ENCODE measurements around the gene TRAF3IP3. TPM values are rescaled to one million over a fixed set of nuclear protein-coding genes. Genes with fewer than 3 reads are reported as not detected.

Gene TRAF3IP3
- polyA plus RNA-seq, 1 of the 3 experiments (the other 2 are of a cell fraction): 0.31 TPM

DNA sequence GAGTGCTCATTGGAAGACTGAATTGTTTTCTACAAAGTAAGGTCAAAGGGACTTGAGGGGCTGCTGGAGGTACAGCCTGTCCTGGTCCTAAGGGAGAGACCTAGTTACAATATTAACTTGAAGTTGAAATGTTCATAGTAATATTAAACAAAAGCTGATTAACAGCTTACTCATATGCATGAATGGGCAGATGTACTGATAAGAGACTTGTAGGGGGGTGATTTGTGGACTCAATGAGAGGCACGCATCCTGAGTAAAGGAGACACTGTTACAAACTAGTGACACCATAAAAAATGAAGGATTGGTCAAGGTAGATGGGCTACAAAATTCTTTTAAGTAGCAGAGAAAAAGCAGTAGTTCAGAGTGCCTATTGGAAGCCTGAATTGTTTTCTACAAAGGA is 48.5 kb upstream of the TRAF3IP3 start:
- Histone ChIP-seq H3K9me3 (no peaks in the 10 kb centered on the region), H3K27me3 (ENCODE audit: insufficient read depth) (no peaks in the 10 kb centered on the region), H3F3A (replicated peaks; ENCODE audit: insufficient read depth) (peaks cover 8% of the 10 kb centered on the region), H4K20me1 (ENCODE audit: insufficient read depth) (no peaks in the 10 kb centered on the region), H3K36me3 (replicated peaks in 1 of 2; ENCODE audit: control insufficient read depth in 1 of 2, insufficient read depth in 2 of 2, low read length in 1 of 2) (no peaks in the 10 kb centered on the region), H3K27ac (ENCODE audit: low read depth in 2 of 2, low read length in 1 of 2) (peak overlapping the region in 1 of 2 experiments; percentile 24; a peak in 1 of 4 replicates), H3K4me1 (ENCODE audit: control insufficient read depth in 1 of 2, insufficient read depth in 2 of 2, low read depth in 1 of 2, low read length in 1 of 2) (peaks cover 0 to 13% of the 10 kb centered on the region in 2 experiments; a peak in 3 of 4 replicates), H3K9me2 (no peaks in the 10 kb centered on the region), H3K4me3 (ENCODE audit: low read depth in 2 of 2, low read length in 1 of 2) (no peak overlapping the region), H3K4me2 (peak overlapping the region; percentile 12; the same call in 1 of the 2 replicates), H3K79me2 (ENCODE audit: insufficient read depth) (no peaks in the 10 kb centered on the region), H3K9ac (no peak overlapping the region), H2AFZ (ENCODE audit: low read depth) (no peak overlapping the region)
- DNase-seq: no peak
- 36% methylated on average over 1 of the region's 1 CpG for WGBS (ENCODE audit: low lambda C conversion rate)
- ChIA-PET POLR2A (no interaction called here), CTCF (interaction anchor here (1.4 to 2.8 kb wide), 2 partner anchors 14 to 20 kb away, joined by 3 to 13 read pairs; no protein-coding TSS in a partner anchor)
- TF ChIP-seq, protein P1, sequence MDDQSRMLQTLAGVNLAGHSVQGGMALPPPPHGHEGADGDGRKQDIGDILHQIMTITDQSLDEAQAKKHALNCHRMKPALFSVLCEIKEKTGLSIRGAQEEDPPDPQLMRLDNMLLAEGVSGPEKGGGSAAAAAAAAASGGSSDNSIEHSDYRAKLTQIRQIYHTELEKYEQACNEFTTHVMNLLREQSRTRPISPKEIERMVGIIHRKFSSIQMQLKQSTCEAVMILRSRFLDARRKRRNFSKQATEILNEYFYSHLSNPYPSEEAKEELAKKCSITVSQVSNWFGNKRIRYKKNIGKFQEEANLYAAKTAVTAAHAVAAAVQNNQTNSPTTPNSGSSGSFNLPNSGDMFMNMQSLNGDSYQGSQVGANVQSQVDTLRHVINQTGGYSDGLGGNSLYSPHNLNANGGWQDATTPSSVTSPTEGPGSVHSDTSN (IDR thresholded peaks at IDR 0.05): peak; percentile 58
- peak; percentile 29; the same call in 1 of the 2 replicates for TF ChIP-seq NFIC (IDR thresholded peaks at IDR 0.05; ENCODE audit: borderline replicate concordance)
- peak; percentile 53 for TF ChIP-seq FOSL2 (IDR thresholded peaks at IDR 0.05; ENCODE audit: borderline replicate concordance, low read depth)
- TF ChIP-seq EP300 (IDR thresholded peaks at IDR 0.05; ENCODE audit: borderline replicate concordance in 1 of 2, low read depth in 1 of 2, low read length in 1 of 2): peak in 1 of 2 experiments; percentile 54; a peak in 1 of 4 replicates
- TF ChIP-seq JUND (IDR thresholded peaks at IDR 0.05): peak; percentile 63
- TF ChIP-seq TCF12 (IDR thresholded peaks at IDR 0.05): peak; percentile 59
- TF ChIP-seq RAD21 (IDR thresholded peaks at IDR 0.05; ENCODE audit: low read length): no peak
- TF ChIP-seq, protein P2, sequence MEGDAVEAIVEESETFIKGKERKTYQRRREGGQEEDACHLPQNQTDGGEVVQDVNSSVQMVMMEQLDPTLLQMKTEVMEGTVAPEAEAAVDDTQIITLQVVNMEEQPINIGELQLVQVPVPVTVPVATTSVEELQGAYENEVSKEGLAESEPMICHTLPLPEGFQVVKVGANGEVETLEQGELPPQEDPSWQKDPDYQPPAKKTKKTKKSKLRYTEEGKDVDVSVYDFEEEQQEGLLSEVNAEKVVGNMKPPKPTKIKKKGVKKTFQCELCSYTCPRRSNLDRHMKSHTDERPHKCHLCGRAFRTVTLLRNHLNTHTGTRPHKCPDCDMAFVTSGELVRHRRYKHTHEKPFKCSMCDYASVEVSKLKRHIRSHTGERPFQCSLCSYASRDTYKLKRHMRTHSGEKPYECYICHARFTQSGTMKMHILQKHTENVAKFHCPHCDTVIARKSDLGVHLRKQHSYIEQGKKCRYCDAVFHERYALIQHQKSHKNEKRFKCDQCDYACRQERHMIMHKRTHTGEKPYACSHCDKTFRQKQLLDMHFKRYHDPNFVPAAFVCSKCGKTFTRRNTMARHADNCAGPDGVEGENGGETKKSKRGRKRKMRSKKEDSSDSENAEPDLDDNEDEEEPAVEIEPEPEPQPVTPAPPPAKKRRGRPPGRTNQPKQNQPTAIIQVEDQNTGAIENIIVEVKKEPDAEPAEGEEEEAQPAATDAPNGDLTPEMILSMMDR (IDR thresholded peaks at IDR 0.05): no peak

DNA sequence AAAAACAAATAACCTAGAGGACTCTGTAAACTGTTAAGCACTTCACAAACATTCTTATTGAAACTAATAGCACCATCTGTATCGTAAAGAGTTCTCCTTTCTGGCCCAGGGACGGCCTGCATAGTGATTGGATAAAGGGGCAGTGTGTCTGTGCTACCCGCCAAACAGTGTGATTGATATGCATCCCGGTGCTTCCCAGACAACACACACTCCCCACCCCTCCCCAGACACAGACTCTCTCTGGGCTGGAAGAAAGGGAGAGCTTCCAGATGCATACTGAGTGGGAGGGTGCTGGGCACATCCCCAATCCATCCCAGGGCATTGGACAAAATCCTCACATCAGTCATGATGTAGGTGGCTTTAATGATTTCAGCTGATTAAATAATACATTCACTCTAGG is 47.6 kb upstream of the TRAF3IP3 start:
- H3K9me2 ChIP-seq: no peaks in the 10 kb centered on the region
- no peak overlapping the region for H3K9ac ChIP-seq
- no peak for DNase-seq
- no peak overlapping the region for H2AFZ ChIP-seq (ENCODE audit: low read depth)
- peaks cover 0 to 15% of the 10 kb centered on the region in 2 experiments; a peak in 3 of 4 replicates for H3K4me1 ChIP-seq (ENCODE audit: control insufficient read depth in 1 of 2, insufficient read depth in 2 of 2, low read depth in 1 of 2, low read length in 1 of 2)
- H3K27ac ChIP-seq (ENCODE audit: low read depth in 2 of 2, low read length in 1 of 2): no peak overlapping the region
- peaks cover 7% of the 10 kb centered on the region for H3F3A ChIP-seq (replicated peaks; ENCODE audit: insufficient read depth)
- no peaks in the 10 kb centered on the region for H3K79me2 ChIP-seq (ENCODE audit: insufficient read depth)
- no peaks in the 10 kb centered on the region for H3K36me3 ChIP-seq (replicated peaks in 1 of 2; ENCODE audit: control insufficient read depth in 1 of 2, insufficient read depth in 2 of 2, low read length in 1 of 2)
- no peak overlapping the region for H3K4me2 ChIP-seq
- no peaks in the 10 kb centered on the region for H3K27me3 ChIP-seq (ENCODE audit: insufficient read depth)
- no peaks in the 10 kb centered on the region for H3K9me3 ChIP-seq
- no peaks in the 10 kb centered on the region for H4K20me1 ChIP-seq (ENCODE audit: insufficient read depth)
- CTCF ChIA-PET: interaction anchor here (0.9 to 2.8 kb wide), 2 partner anchors 15 to 81 kb away, joined by 3 to 13 read pairs; no protein-coding TSS in a partner anchor
- POLR2A ChIA-PET: no interaction called here
- no peak overlapping the region for H3K4me3 ChIP-seq (ENCODE audit: low read depth in 2 of 2, low read length in 1 of 2)
- WGBS (ENCODE audit: low lambda C conversion rate): 68% methylated on average over 4 of the region's 4 CpGs
- no peak for TF ChIP-seq NFIC (IDR thresholded peaks at IDR 0.05; ENCODE audit: borderline replicate concordance)
- no peak for TF ChIP-seq TEAD4 (IDR thresholded peaks at IDR 0.05; ENCODE audit: borderline replicate concordance, insufficient read depth)
- no peak for TF ChIP-seq MXI1 (IDR thresholded peaks at IDR 0.05; ENCODE audit: low read depth, low read length)
- no peak for TF ChIP-seq GABPA (IDR thresholded peaks at IDR 0.05; ENCODE audit: low read depth)
- no peak for TF ChIP-seq ELF1 (IDR thresholded peaks at IDR 0.05)
- TF ChIP-seq RXRA (IDR thresholded peaks at IDR 0.05; ENCODE audit: borderline replicate concordance, low read depth): no peak
- TF ChIP-seq RCOR1 (IDR thresholded peaks at IDR 0.05; ENCODE audit: low read length): no peak
- TF ChIP-seq FOXJ3 (CRISPR knock-in tag; IDR thresholded peaks at IDR 0.05): no peak
- TF ChIP-seq, protein P1 (IDR thresholded peaks at IDR 0.05): no peak
- TF ChIP-seq RFX5 (IDR thresholded peaks at IDR 0.05; ENCODE audit: low read length): no peak
- no peak for TF ChIP-seq JUND (IDR thresholded peaks at IDR 0.05)
- TF ChIP-seq CHD2 (IDR thresholded peaks at IDR 0.05; ENCODE audit: low read length, partially characterized antibody): no peak
- no peak for TF ChIP-seq TAF1 (IDR thresholded peaks at IDR 0.05; ENCODE audit: borderline replicate concordance, low read depth, low read length)
- TF ChIP-seq MEF2A (IDR thresholded peaks at IDR 0.05; ENCODE audit: borderline replicate concordance, low read depth): no peak
- no peak for TF ChIP-seq SMC3 (IDR thresholded peaks at IDR 0.05; ENCODE audit: low read depth, low read length)
- no peak for TF ChIP-seq SIN3A (IDR thresholded peaks at IDR 0.05; ENCODE audit: borderline replicate concordance, low read depth, low read length)
- no peak for TF ChIP-seq NRF1 (IDR thresholded peaks at IDR 0.05; ENCODE audit: low read depth, low read length)
- TF ChIP-seq, protein P2 (IDR thresholded peaks at IDR 0.05): no peak

All from SK-N-SH (cell line).